H9 (cell line): ENCODE measurements around the gene LRP2BP. TPM values are rescaled to one million over a fixed set of nuclear protein-coding genes. Genes with fewer than 3 reads are reported as not detected.

Source experiments
- DNase-seq: peaks from one replicate; pipeline ENCODE4 v3.0.0-alpha.2; 2017
- H2AFZ ChIP-seq: one replicate; pipeline ENCODE4 v1.6.1; 2013; ENCODE audit warnings: mild to moderate bottlenecking, low read length, control low read depth, moderate library complexity
- H2AK5ac ChIP-seq: 2 replicates; pipeline ENCODE4 v1.6.1; 2013; ENCODE audit warnings: low read length, control low read depth, mixed read lengths; ENCODE audit not compliant: insufficient read length
- H2BK120ac ChIP-seq: one replicate; pipeline ENCODE4 v1.6.1; 2013; ENCODE audit warnings: low read depth, mild to moderate bottlenecking, low read length, control low read depth, inconsistent platforms; ENCODE audit not compliant: poor library complexity, severe bottlenecking
- H2BK12ac ChIP-seq: 2 replicates; pipeline ENCODE4 v1.6.1; 2013; ENCODE audit warnings: low read length, control low read depth, mixed read lengths, low read depth; ENCODE audit not compliant: insufficient read length
- H2BK15ac ChIP-seq: 2 replicates; pipeline ENCODE4 v1.6.1; 2013; ENCODE audit warnings: low read depth, low read length, control low read depth
- H2BK20ac ChIP-seq: one replicate; pipeline ENCODE4 v1.6.1; 2013; ENCODE audit warnings: low read depth, mild to moderate bottlenecking, low read length, control low read depth, inconsistent platforms; ENCODE audit not compliant: poor library complexity, severe bottlenecking
- H2BK5ac ChIP-seq: 2 replicates; pipeline ENCODE4 v1.6.1; 2013; ENCODE audit warnings: low read length, control low read depth, mixed read lengths; ENCODE audit not compliant: insufficient read length
- H3K14ac ChIP-seq: 2 replicates; pipeline ENCODE4 v1.6.1; 2013; ENCODE audit warnings: low read length, control low read depth; ENCODE audit not compliant: insufficient read depth
- H3K18ac ChIP-seq: 2 replicates; pipeline ENCODE4 v1.6.1; 2013; ENCODE audit warnings: low read depth, mild to moderate bottlenecking, mixed read lengths, low read length, control low read depth; ENCODE audit not compliant: insufficient read length
- H3K23ac ChIP-seq: 2 replicates; pipeline ENCODE4 v1.6.1; 2013; ENCODE audit warnings: low read length, control low read depth, mixed read lengths, low read depth; ENCODE audit not compliant: insufficient read length
- H3K23me2 ChIP-seq: 2 replicates; pipeline ENCODE4 v1.6.1; 2013; ENCODE audit warnings: low read depth, mild to moderate bottlenecking, mixed read lengths, low read length, control low read depth; ENCODE audit not compliant: insufficient read length, poor library complexity, severe bottlenecking
- H3K27ac ChIP-seq: 2 replicates; pipeline ENCODE4 v1.5.1; 2013; ENCODE audit warnings: low read length, control low read depth, mixed read lengths, low read depth; ENCODE audit not compliant: insufficient read length
- H3K27me3 ChIP-seq: 2 replicates; pipeline ENCODE4 v1.6.1; 2013; ENCODE audit warnings: low read length, control low read depth, inconsistent platforms; ENCODE audit not compliant: insufficient read depth
- H3K4ac ChIP-seq: 2 replicates; pipeline ENCODE4 v1.6.1; 2013; ENCODE audit warnings: low read depth, mild to moderate bottlenecking, control low read depth, inconsistent platforms, low read length, moderate library complexity
- H3K4me1 ChIP-seq: 2 replicates; pipeline ENCODE4 v1.6.1; 2013; ENCODE audit warnings: low read length, control low read depth, inconsistent platforms; ENCODE audit not compliant: insufficient read depth
- H3K4me2 ChIP-seq: 2 replicates; pipeline ENCODE4 v1.6.1; 2013; ENCODE audit warnings: low read length, control low read depth, mixed read lengths; ENCODE audit not compliant: insufficient read length, insufficient read depth
- H3K56ac ChIP-seq: 2 replicates; pipeline ENCODE4 v1.6.1; 2013; ENCODE audit warnings: low read depth, mild to moderate bottlenecking, mixed read lengths, low read length, control low read depth; ENCODE audit not compliant: insufficient read length
- H3K79me1 ChIP-seq: 2 replicates; pipeline ENCODE4 v1.6.1; 2013; ENCODE audit warnings: low read depth, mild to moderate bottlenecking, moderate library complexity, low read length, control low read depth, inconsistent platforms; ENCODE audit not compliant: insufficient read depth, poor library complexity, severe bottlenecking
- H3K79me2 ChIP-seq: 2 replicates; pipeline ENCODE4 v1.6.1; 2013; ENCODE audit warnings: low read length, control low read depth, inconsistent platforms; ENCODE audit not compliant: insufficient read depth
- H3K9ac ChIP-seq: 2 replicates; pipeline ENCODE4 v1.6.1; 2013; ENCODE audit warnings: low read length, control low read depth, mixed read lengths; ENCODE audit not compliant: insufficient read length; ENCODE audit errors: extremely low read depth
- H3K9me3 ChIP-seq: one replicate; pipeline ENCODE4 v1.6.1; 2013; ENCODE audit warnings: low read depth, low read length, inconsistent platforms; ENCODE audit not compliant: control insufficient read depth
- H3T11ph ChIP-seq: one replicate; pipeline ENCODE4 v1.6.1; 2013; ENCODE audit warnings: mild to moderate bottlenecking, low read length, control low read depth, inconsistent platforms
- H4K20me1 ChIP-seq: one replicate; pipeline ENCODE4 v1.6.1; 2013; ENCODE audit not compliant: control insufficient read depth, insufficient read length, insufficient read depth
- H4K5ac ChIP-seq: 2 replicates; pipeline ENCODE4 v1.6.1; 2013; ENCODE audit warnings: low read depth, mild to moderate bottlenecking, mixed read lengths, low read length, control low read depth; ENCODE audit not compliant: insufficient read length
- H4K8ac ChIP-seq: replicated peaks from 2 replicates; pipeline ENCODE4 v1.6.1; 2013; ENCODE audit warnings: low read length, control low read depth, mixed read lengths, low read depth; ENCODE audit not compliant: insufficient read length
- H4K91ac ChIP-seq: 2 replicates; pipeline ENCODE4 v1.6.1; 2013; ENCODE audit warnings: low read depth, mild to moderate bottlenecking, moderate library complexity, mixed read lengths, low read length, control low read depth; ENCODE audit not compliant: insufficient read length
- H3K27ac Mint-ChIP-seq, 3 experiments: 2 replicates in 2 of 3; 3 replicates in 1 of 3; pipeline ENCODE4 v1.8.0; 2020 to 2021; ENCODE audit warnings: mixed read lengths in 3 of 3, mild to moderate bottlenecking in 1 of 3, moderate library complexity in 1 of 3
- H3K27me3 Mint-ChIP-seq: 2 replicates; pipeline ENCODE4 v1.8.0; 2021; ENCODE audit warnings: low read depth, mild to moderate bottlenecking, moderate library complexity, mixed read lengths
- H3K36me3 Mint-ChIP-seq, 3 experiments: 2 replicates in 2 of 3; 3 replicates in 1 of 3; pipeline ENCODE4 v1.8.0; 2020 to 2021; ENCODE audit warnings: low read depth in 3 of 3, mixed read lengths in 3 of 3; ENCODE audit not compliant: insufficient read depth in 1 of 3
- H3K4me1 Mint-ChIP-seq, 2 experiments: 2 replicates each; pipeline ENCODE4 v1.8.0; 2020; ENCODE audit warnings: mixed read lengths in 2 of 2
- H3K4me3 Mint-ChIP-seq, 2 experiments: 2 replicates in 1 of 2; 3 replicates in 1 of 2; pipeline ENCODE4 v1.8.0; 2020 to 2021; ENCODE audit warnings: mild to moderate bottlenecking in 2 of 2, mixed read lengths in 2 of 2, moderate library complexity in 1 of 2
- H3K9me3 Mint-ChIP-seq, 2 experiments: 2 replicates in 1 of 2; 3 replicates in 1 of 2; pipeline ENCODE4 v1.8.0; 2020; ENCODE audit warnings: mild to moderate bottlenecking in 2 of 2, mixed read lengths in 2 of 2, moderate library complexity in 1 of 2
- WGBS: extraction: QIAGEN DNeasy Blood & Tissue Kit; methylation state at CpG from one replicate; pipeline ENCODE4 v1.1.7; 2013; ENCODE audit warnings: missing lambda C conversion rate, low lambda C conversion rate, mixed read lengths; ENCODE audit not compliant: insufficient read length; ENCODE audit errors: extremely low coverage; 5-methylcytosine and 5-hydroxymethylcytosine counted together
- total RNA-seq: library from RNA; stranded (reverse); gene quantifications from 2 replicates; pipeline ENCODE4 v1.2.1, GENCODE V29; 2021
- TF ChIP-seq, protein P1 (sequence below): fragments of 200-600 bp; sonication (generic); conservative IDR thresholded peaks from 3 replicates; pipeline ENCODE4 v1.8.0; 2021; ENCODE audit warnings: antibody characterized with exemption, mild to moderate bottlenecking

The LRP2BP gene
- total RNA-seq, 1 experiment from 2014 or later: 0.46 TPM

DNA sequence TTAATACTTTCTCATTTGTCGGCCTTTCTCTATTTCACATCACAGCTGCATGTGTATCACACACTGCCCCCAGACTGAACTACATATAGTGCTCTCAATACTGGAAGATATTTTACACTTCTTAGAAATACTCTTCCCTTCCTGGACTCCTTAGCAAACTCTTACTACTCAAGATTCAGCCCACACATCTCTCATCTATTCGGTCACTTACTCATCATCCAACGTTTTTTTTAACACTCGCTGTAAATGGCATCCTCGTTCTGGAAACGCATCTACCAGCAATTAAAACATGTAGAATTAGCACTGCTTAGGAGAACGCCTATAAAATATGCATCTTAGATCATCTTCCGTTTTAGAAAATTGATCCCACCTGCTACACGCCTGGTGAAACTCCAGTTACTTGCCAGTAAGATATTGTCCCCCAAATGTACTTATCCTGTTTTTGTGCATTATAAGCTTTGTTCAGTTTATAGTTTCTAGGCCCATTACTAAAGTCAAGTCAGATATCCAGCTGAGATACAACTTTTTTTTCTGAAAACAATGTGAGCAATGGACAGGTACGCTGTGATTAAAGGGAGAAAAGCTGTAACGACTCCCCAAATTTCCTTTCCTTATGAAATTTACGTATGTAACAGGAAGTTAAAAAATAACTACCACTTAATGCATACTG lies 1.0 kb downstream of the LRP2BP start:
- H3K9me3 Mint-ChIP-seq: peaks cover 2 to 3% of the 10 kb centered on the region in 2 experiments; a peak in 4 of 5 replicates
- H3K56ac ChIP-seq: no peak overlapping the region
- H3K4me1 Mint-ChIP-seq: peaks cover 18 to 22% of the 10 kb centered on the region in 2 experiments
- H3K9me3 ChIP-seq: no peaks in the 10 kb centered on the region
- TF ChIP-seq, protein P1, sequence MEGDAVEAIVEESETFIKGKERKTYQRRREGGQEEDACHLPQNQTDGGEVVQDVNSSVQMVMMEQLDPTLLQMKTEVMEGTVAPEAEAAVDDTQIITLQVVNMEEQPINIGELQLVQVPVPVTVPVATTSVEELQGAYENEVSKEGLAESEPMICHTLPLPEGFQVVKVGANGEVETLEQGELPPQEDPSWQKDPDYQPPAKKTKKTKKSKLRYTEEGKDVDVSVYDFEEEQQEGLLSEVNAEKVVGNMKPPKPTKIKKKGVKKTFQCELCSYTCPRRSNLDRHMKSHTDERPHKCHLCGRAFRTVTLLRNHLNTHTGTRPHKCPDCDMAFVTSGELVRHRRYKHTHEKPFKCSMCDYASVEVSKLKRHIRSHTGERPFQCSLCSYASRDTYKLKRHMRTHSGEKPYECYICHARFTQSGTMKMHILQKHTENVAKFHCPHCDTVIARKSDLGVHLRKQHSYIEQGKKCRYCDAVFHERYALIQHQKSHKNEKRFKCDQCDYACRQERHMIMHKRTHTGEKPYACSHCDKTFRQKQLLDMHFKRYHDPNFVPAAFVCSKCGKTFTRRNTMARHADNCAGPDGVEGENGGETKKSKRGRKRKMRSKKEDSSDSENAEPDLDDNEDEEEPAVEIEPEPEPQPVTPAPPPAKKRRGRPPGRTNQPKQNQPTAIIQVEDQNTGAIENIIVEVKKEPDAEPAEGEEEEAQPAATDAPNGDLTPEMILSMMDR: no peak
- H2BK15ac ChIP-seq: no peak overlapping the region
- H3K27me3 Mint-ChIP-seq: peaks cover 2% of the 10 kb centered on the region; the same call in 1 of the 2 replicates
- peaks cover 9% of the 10 kb centered on the region for H3K23me2 ChIP-seq
- no peaks in the 10 kb centered on the region for H3K27me3 ChIP-seq
- DNase-seq: no peak
- H2BK20ac ChIP-seq: no peak overlapping the region
- no peak overlapping the region for H2AK5ac ChIP-seq
- H3K4me1 ChIP-seq: no peaks in the 10 kb centered on the region
- H3K79me2 ChIP-seq: no peaks in the 10 kb centered on the region
- H2BK120ac ChIP-seq: no peak overlapping the region
- no peak overlapping the region for H3K23ac ChIP-seq
- no peak overlapping the region for H2BK12ac ChIP-seq
- H3K4me2 ChIP-seq: no peak overlapping the region
- no peak overlapping the region for H2AFZ ChIP-seq
- H3K9ac ChIP-seq: no peak overlapping the region
- H3T11ph ChIP-seq: no peak overlapping the region
- H4K91ac ChIP-seq: no peak overlapping the region
- H3K14ac ChIP-seq: no peak overlapping the region
- H3K79me1 ChIP-seq: no peaks in the 10 kb centered on the region
- H3K27ac Mint-ChIP-seq: no peak overlapping the region
- H3K4me3 Mint-ChIP-seq: no peak overlapping the region
- H3K36me3 Mint-ChIP-seq: peaks cover 0 to 19% (median 13%) of the 10 kb centered on the region in 3 experiments; a peak in 4 of 7 replicates
- no peak overlapping the region for H4K5ac ChIP-seq
- WGBS: no CpG with 5 or more reads among the region's 12 CpGs
- H4K8ac ChIP-seq: no peak overlapping the region
- H3K4ac ChIP-seq: no peak overlapping the region
- no peaks in the 10 kb centered on the region for H4K20me1 ChIP-seq
- no peak overlapping the region for H3K18ac ChIP-seq
- H3K27ac ChIP-seq: no peak overlapping the region
- H2BK5ac ChIP-seq: no peak overlapping the region
